HepG2 (cell line): Measurements from ENCODE around the gene RASL10B. TPM values are rescaled to one million over a fixed set of nuclear protein-coding genes. Genes with fewer than 3 reads are reported as not detected.

ENCODE experiments used
- ATAC-seq: fragments of 200-7000 bp; cut with Tn5 transposase; 3 replicates; pipeline ENCODE4 v1.9.1; 2020; ENCODE audit warnings: mild to moderate bottlenecking, moderate library complexity
- BruUV-seq: library from RNA; stranded (reverse); fragments of 400-500 nt; replicated peaks from 2 replicates; lab custom pipeline; 2021; lab: Mats Ljungman, UMichigan
- CTCF ChIA-PET: fragments of 300-600 bp; formaldehyde crosslinking; extraction: SDS; loops from one replicate; lab custom pipeline; 2021; ENCODE audit warnings: low total read pairs, inconsistent platforms, low intra/inter-chr PET ratio; lab: Yijun Ruan, JAX
- POLR2A ChIA-PET: fragments of 350-600 bp; sonication (Branson Sonifier 250); formaldehyde crosslinking; loops from one replicate; lab custom pipeline; 2020; ENCODE audit warnings: antibody characterized with exemption, inconsistent platforms; lab: Yijun Ruan, JAX
- DNase-seq: peaks from one replicate; pipeline ENCODE4 v3.0.0-alpha.2; 2015; ENCODE audit warnings: low spot score
- FAIRE-seq: peaks from 3 replicates; lab custom pipeline; 2011; peaks lifted over from hg19 to GRCh38; lab: Jason Lieb, UNC
- H2AFZ ChIP-seq: one replicate; pipeline ENCODE4 v1.6.1; 2011; ENCODE audit warnings: low read length, inconsistent platforms
- H3K27ac ChIP-seq: fragments of 300-600 bp; 3 replicates; pipeline ENCODE4 v1.8.0; 2011; ENCODE audit warnings: mixed run types, mild to moderate bottlenecking, mixed read lengths, low read length, inconsistent platforms; ENCODE audit not compliant: insufficient read depth; ENCODE audit errors: extremely low read length
- H3K27me3 ChIP-seq, 2 experiments: fragments of 200-600 bp in 1 of 2; 2 replicates in 1 of 2; 3 replicates in 1 of 2; pipeline versions ENCODE4 v1.6.0 to v1.8.0; 2011; ENCODE audit warnings: low read length in 2 of 2, mild to moderate bottlenecking in 2 of 2, moderate library complexity in 2 of 2, inconsistent platforms in 1 of 2; ENCODE audit not compliant: insufficient read depth in 2 of 2, control insufficient read depth in 1 of 2
- H3K36me3 ChIP-seq, 2 experiments: fragments of 200-600 bp in 1 of 2; replicated peaks in 1 of 2; 2 replicates in 1 of 2; 3 replicates in 1 of 2; pipeline versions ENCODE4 v1.5.1 to v1.8.0; 2011; ENCODE audit warnings: low read length in 2 of 2, inconsistent platforms in 1 of 2; ENCODE audit not compliant: insufficient read depth in 2 of 2, control insufficient read depth in 1 of 2
- H3K4me1 ChIP-seq: 2 replicates; pipeline ENCODE4 v1.5.1; 2012; ENCODE audit warnings: low read length, inconsistent platforms; ENCODE audit not compliant: insufficient read depth
- H3K4me2 ChIP-seq: 2 replicates; pipeline ENCODE4 v1.6.0; 2011; ENCODE audit warnings: low read depth, low read length, inconsistent platforms
- H3K4me3 ChIP-seq, 3 experiments: fragments of 200-600 bp in 1 of 3; sonication (generic), shearing (Covaris generic) in 1 of 3; replicated peaks in 1 of 3; 2 replicates each; pipeline ENCODE4 v1.5.1; 2011 to 2016; ENCODE audit warnings: low read length in 3 of 3, inconsistent platforms in 2 of 3, low read depth in 2 of 3, mild to moderate bottlenecking in 2 of 3, control low read depth in 1 of 3, mixed read lengths in 1 of 3; ENCODE audit not compliant: insufficient read depth in 1 of 3
- H3K79me2 ChIP-seq: one replicate; pipeline ENCODE4 v1.6.1; 2011; ENCODE audit warnings: low read length, inconsistent platforms; ENCODE audit not compliant: insufficient read depth
- H3K9ac ChIP-seq: 2 replicates; pipeline ENCODE4 v1.6.0; 2011; ENCODE audit warnings: mild to moderate bottlenecking, low read depth, low read length, inconsistent platforms; ENCODE audit not compliant: insufficient read depth
- H3K9me3 ChIP-seq: 2 replicates; pipeline ENCODE4 v1.5.1; 2012; ENCODE audit warnings: mild to moderate bottlenecking, low read length
- H4K20me1 ChIP-seq: 2 replicates; pipeline ENCODE4 v1.6.0; 2011; ENCODE audit warnings: inconsistent platforms, mild to moderate bottlenecking, low read length, moderate library complexity; ENCODE audit not compliant: insufficient read depth
- ADNP ChIP-seq: sonication (generic); formaldehyde crosslinking; IDR thresholded peaks from 2 replicates; pipeline ENCODE4 v1.4.0; 2020; ENCODE audit warnings: missing genetic modification reagents
- GABPB1 ChIP-seq: IDR thresholded peaks from 2 replicates; pipeline ENCODE4 v1.6.1; 2016; ENCODE audit warnings: mild to moderate bottlenecking, missing genetic modification reagents, moderate library complexity, missing compliant biosample characterization
- MEF2D ChIP-seq: sonication (generic); formaldehyde crosslinking; IDR thresholded peaks from 2 replicates; pipeline ENCODE4 v1.5.1; 2020; ENCODE audit warnings: mild to moderate bottlenecking, missing genetic modification reagents
- SATB2 ChIP-seq: sonication (generic); formaldehyde crosslinking; IDR thresholded peaks from 2 replicates; pipeline ENCODE4 v1.5.0; 2020; ENCODE audit warnings: missing genetic modification reagents
- SNAI1 ChIP-seq: sonication (generic); formaldehyde crosslinking; IDR thresholded peaks from 2 replicates; pipeline ENCODE4 v1.5.0; 2020; ENCODE audit warnings: mild to moderate bottlenecking, missing genetic modification reagents, borderline replicate concordance
- TAF15 ChIP-seq: fragments of 200-400 bp; formaldehyde crosslinking; IDR thresholded peaks from one replicate; pipeline ENCODE4 v1.6.1; 2018; ENCODE audit warnings: mild to moderate bottlenecking, low read depth, low read length; ENCODE audit not compliant: poor library complexity, severe bottlenecking
- ZFP41 ChIP-seq: sonication (generic); formaldehyde crosslinking; IDR thresholded peaks from 2 replicates; pipeline ENCODE4 v1.4.0; 2020; ENCODE audit warnings: mild to moderate bottlenecking, missing genetic modification reagents, borderline replicate concordance
- ZFP62 ChIP-seq: sonication (generic); formaldehyde crosslinking; IDR thresholded peaks from 2 replicates; pipeline ENCODE4 v1.4.0; 2020; ENCODE audit warnings: missing genetic modification reagents
- ZNF143 ChIP-seq: sonication (generic); formaldehyde crosslinking; IDR thresholded peaks from 2 replicates; pipeline ENCODE4 v1.4.0; 2020; ENCODE audit warnings: missing genetic modification reagents
- ZNF556 ChIP-seq: sonication (generic); formaldehyde crosslinking; IDR thresholded peaks from 2 replicates; pipeline ENCODE4 v1.4.0; 2020; ENCODE audit warnings: mild to moderate bottlenecking, missing genetic modification reagents, borderline replicate concordance
- ZNF761 ChIP-seq: sonication (generic); formaldehyde crosslinking; conservative IDR thresholded peaks from 2 replicates; pipeline ENCODE4 v1.4.0; 2020; ENCODE audit warnings: mild to moderate bottlenecking, missing genetic modification reagents
- ZSCAN12 ChIP-seq: sonication (generic); formaldehyde crosslinking; IDR thresholded peaks from 2 replicates; pipeline ENCODE4 v1.9.0; 2021; ENCODE audit warnings: mild to moderate bottlenecking, missing genetic modification reagents
- WGBS: methylation state at CpG from one replicate; pipeline ENCODE4 v1.1.6; 2017; ENCODE audit warnings: low lambda C conversion rate; 5-methylcytosine and 5-hydroxymethylcytosine counted together
- in situ Hi-C: cut with HindIII; loops from 2 replicates; pipeline ENCODE4 v1.10.0; 2017; ENCODE audit warnings: low pct_unique_long_range_greater_than_20kb; ENCODE audit not compliant: extremely low pct_ligation_motif_present
- intact Hi-C: fragments of 100-400 bp; cut with micrococcal nuclease; formaldehyde crosslinking; loops from one replicate; pipeline ENCODE4 v1.10.0; 2022; ENCODE audit not compliant: unreplicated experiment
- polyA plus RNA-seq, 8 experiments: library from polyadenylated mRNA; depleted of rRNA in 3 of 8; stranded (reverse) in 7 of 8; unstranded in 1 of 8; fragments of >200 nt; fragmentation: Illumina TruSeq in 4 of 8; extraction: Trizol in 4 of 8; gene quantifications; 2 replicates each; pipeline versions ENCODE4 v1.2.1 to v1.2.3, GENCODE V29; 2011 to 2016; ENCODE audit warnings: low read depth in 4 of 8, missing spikeins in 1 of 8, mixed read lengths in 1 of 8; ENCODE audit not compliant: insufficient read depth in 1 of 8
- total RNA-seq, 5 experiments: library from RNA; depleted of rRNA; stranded (reverse); fragments of >200 nt; fragmentation: Illumina TruSeq; extraction: Trizol; gene quantifications; 2 replicates each; pipeline ENCODE4 v1.2.3, GENCODE V29; 2016; ENCODE audit warnings: low read depth in 1 of 5
- TF ChIP-seq, protein P1 (sequence below): sonication (generic); formaldehyde crosslinking; IDR thresholded peaks from 2 replicates; pipeline ENCODE4 v1.5.0; 2020; ENCODE audit warnings: missing genetic modification reagents
- TF ChIP-seq, protein P2 (sequence below): sonication (generic); formaldehyde crosslinking; IDR thresholded peaks from 2 replicates; pipeline ENCODE4 v1.8.1; 2023; ENCODE audit warnings: mild to moderate bottlenecking, moderate library complexity, missing genetic modification reagents

RASL10B gene
- total and polyA plus RNA-seq, 2 of the 13 experiments (the other 11 are each of a cell fraction or from before 2014, with no cell fraction given) = 8.8 to 11.0 TPM

DNA sequence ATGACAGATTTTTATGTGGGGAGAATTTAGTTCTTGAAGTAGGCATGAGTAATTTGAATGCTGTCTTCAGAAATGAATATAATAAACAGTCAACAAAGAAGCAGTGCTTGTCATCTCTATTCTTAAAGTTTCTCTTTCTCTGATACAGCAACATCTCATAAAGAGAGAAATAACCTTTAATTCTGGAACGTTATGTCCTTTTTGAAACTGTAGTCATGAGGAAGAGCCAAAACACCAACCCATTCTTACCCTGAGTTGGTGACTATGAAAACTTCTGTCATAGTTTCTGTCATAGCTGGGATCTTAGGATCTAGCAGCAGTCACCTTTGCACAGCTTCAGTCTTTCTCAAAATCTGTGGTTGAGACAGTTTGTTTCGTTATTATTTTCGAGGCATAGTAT lies 15.3 kb upstream of the RASL10B start:
- Histone ChIP-seq H3K27me3 (no peaks in the 10 kb centered on the region), H3K9ac (no peak overlapping the region), H4K20me1 (no peaks in the 10 kb centered on the region), H3K36me3 (peaks cover 5 to 27% of the 10 kb centered on the region in 2 experiments; a peak in 4 of 5 replicates), H3K4me3 (no peak overlapping the region), H3K27ac (no peak overlapping the region), H3K4me2 (no peak overlapping the region), H2AFZ (no peak overlapping the region), H3K79me2 (no peaks in the 10 kb centered on the region), H3K4me1 (peaks cover 16% of the 10 kb centered on the region), H3K9me3 (no peaks in the 10 kb centered on the region)
- no peak for DNase-seq
- no peak for ATAC-seq
- in situ Hi-C loops = loop anchor here (25.0 kb wide), 1 partner anchor 96 kb away; the partner anchor contains the start of gene TAF15
- WGBS = 100% methylated on average over 3 of the region's 3 CpGs
- TF ChIP-seq, protein P1, sequence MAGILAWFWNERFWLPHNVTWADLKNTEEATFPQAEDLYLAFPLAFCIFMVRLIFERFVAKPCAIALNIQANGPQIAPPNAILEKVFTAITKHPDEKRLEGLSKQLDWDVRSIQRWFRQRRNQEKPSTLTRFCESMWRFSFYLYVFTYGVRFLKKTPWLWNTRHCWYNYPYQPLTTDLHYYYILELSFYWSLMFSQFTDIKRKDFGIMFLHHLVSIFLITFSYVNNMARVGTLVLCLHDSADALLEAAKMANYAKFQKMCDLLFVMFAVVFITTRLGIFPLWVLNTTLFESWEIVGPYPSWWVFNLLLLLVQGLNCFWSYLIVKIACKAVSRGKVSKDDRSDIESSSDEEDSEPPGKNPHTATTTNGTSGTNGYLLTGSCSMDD (CRISPR knock-in tag) = no peak
- TF ChIP-seq ZNF556 (CRISPR knock-in tag) (no peak), ZSCAN12 (CRISPR knock-in tag) (no peak), SATB2 (CRISPR knock-in tag) (no peak), ADNP (CRISPR knock-in tag) (no peak), SNAI1 (CRISPR knock-in tag) (no peak), GABPB1 (no peak), ZFP62 (CRISPR knock-in tag) (no peak), ZNF143 (CRISPR knock-in tag) (no peak), MEF2D (no peak), ZFP41 (CRISPR knock-in tag) (no peak), ZNF761 (CRISPR knock-in tag) (no peak), TAF15 (no peak)
- TF ChIP-seq, protein P2, sequence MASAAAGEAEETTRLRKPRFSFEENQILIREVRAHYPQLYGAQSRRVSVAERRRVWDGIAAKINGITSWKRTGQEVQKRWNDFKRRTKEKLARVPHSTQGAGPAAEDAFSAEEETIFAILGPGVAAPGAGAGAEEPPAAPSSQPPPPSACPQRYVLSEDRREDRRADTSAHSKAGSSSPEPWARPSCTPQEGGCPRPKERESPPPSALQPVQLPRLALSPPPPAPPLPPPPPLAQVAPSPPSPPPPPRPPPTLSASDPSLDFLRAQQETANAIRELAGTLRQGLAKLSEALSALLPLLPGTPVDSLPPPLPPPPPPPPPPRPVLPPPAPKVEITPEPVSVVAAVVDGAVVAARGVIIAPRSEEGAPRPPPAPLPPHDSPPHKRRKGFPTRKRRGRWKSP (CRISPR knock-in tag) = no peak
- POLR2A ChIA-PET = no interaction called here
- BruUV-seq = no TSS peak
- intact Hi-C loops = no loop called here
- no peak for FAIRE-seq
- CTCF ChIA-PET = no interaction called here
